T-cell (primary cell): ENCODE data around the gene QRICH2. TPM values are rescaled to one million over a fixed set of nuclear protein-coding genes. Genes with fewer than 3 reads are reported as not detected.
A peak's percentile ranks its signal among the peaks of the same experiment; 100 is the strongest.

ENCODE experiments used
- ATAC-seq, 4 experiments: fragments of 200-7000 bp in 3 of 4; fragments of 150-1000 bp in 1 of 4; cut with Tn5 transposase; replicated peaks in 1 of 4; 1 replicate in 3 of 4; 2 replicates in 1 of 4; pipeline ENCODE4 v1.10.0; 2021; ENCODE audit warnings: moderate library complexity in 3 of 4, mild to moderate bottlenecking in 2 of 4, moderate number of reproducible peaks in 1 of 4
- CTCF ChIA-PET, 2 donors: fragments of 300-600 bp; sonication (Branson Sonifier 250); formaldehyde crosslinking; loops; one replicate each; lab custom pipeline; 2022; ENCODE audit warnings: antibody characterized with exemption in 2 of 2; lab: Charles Lee
- POLR2A ChIA-PET, 2 donors: fragments of 300-600 bp; sonication (Branson Sonifier 250); formaldehyde crosslinking; loops; one replicate each; lab custom pipeline; 2022; ENCODE audit warnings: antibody characterized with exemption in 2 of 2; lab: Charles Lee
- DNase-seq, 35 experiments: peaks; one replicate each; pipeline versions ENCODE4 v3.0.0 to v3.0.0-alpha.2; 2013 to 2023
- H3K27ac ChIP-seq: one replicate; pipeline ENCODE4 v1.5.1; 2013; ENCODE audit warnings: low read length
- H3K27me3 ChIP-seq, 2 experiments: replicated peaks in 1 of 2; 1 replicate in 1 of 2; 2 replicates in 1 of 2; pipeline versions ENCODE4 v1.6.1 to v1.7.0; 2013; ENCODE audit warnings: low read length in 1 of 2, mixed read lengths in 1 of 2; ENCODE audit not compliant: control insufficient read depth in 2 of 2, insufficient read depth in 2 of 2; ENCODE audit errors: extremely low read depth in 1 of 2
- H3K36me3 ChIP-seq, 2 donors: 1 replicate in 1 of 2; 2 replicates in 1 of 2; pipeline versions ENCODE4 v1.6.1 to v1.7.0; 2013; ENCODE audit warnings: low read length in 1 of 2; ENCODE audit not compliant: control insufficient read depth in 2 of 2, insufficient read depth in 1 of 2; ENCODE audit errors: extremely low read depth in 1 of 2
- H3K4me1 ChIP-seq, 2 experiments: 1 replicate in 1 of 2; 2 replicates in 1 of 2; pipeline versions ENCODE4 v1.6.1 to v1.7.0; 2013; ENCODE audit warnings: low read length in 2 of 2, mixed read lengths in 1 of 2; ENCODE audit not compliant: insufficient read depth in 2 of 2, control insufficient read depth in 1 of 2; ENCODE audit errors: extremely low read depth in 1 of 2
- H3K4me3 ChIP-seq, 2 donors: 1 replicate in 1 of 2; 2 replicates in 1 of 2; pipeline versions ENCODE4 v1.5.1 to v1.7.0; 2013; ENCODE audit warnings: mild to moderate bottlenecking in 2 of 2, low read length in 1 of 2, moderate library complexity in 1 of 2; ENCODE audit not compliant: control insufficient read depth in 1 of 2; ENCODE audit errors: extremely low read depth in 1 of 2
- H3K9me3 ChIP-seq: 2 replicates; pipeline ENCODE4 v1.7.0; 2013
- H3K27ac Mint-ChIP-seq, 2 donors: one replicate each; pipeline ENCODE4 v1.8.0; 2020 to 2021; ENCODE audit warnings: mild to moderate bottlenecking in 2 of 2, mixed read lengths in 2 of 2
- H3K27me3 Mint-ChIP-seq, 2 donors: one replicate each; pipeline ENCODE4 v1.8.0; 2021 to 2022; ENCODE audit warnings: mixed read lengths in 2 of 2
- H3K36me3 Mint-ChIP-seq: one replicate; pipeline ENCODE4 v1.8.0; 2021; ENCODE audit warnings: mixed read lengths
- H3K4me1 Mint-ChIP-seq, 3 donors: one replicate each; pipeline ENCODE4 v1.8.0; 2020 to 2022; ENCODE audit warnings: mixed read lengths in 3 of 3, mild to moderate bottlenecking in 1 of 3
- H3K4me3 Mint-ChIP-seq, 3 donors: one replicate each; pipeline ENCODE4 v1.8.0; 2020 to 2022; ENCODE audit warnings: mild to moderate bottlenecking in 3 of 3, mixed read lengths in 3 of 3, moderate library complexity in 3 of 3
- H3K9me3 Mint-ChIP-seq, 3 donors: one replicate each; pipeline ENCODE4 v1.8.0; 2020 to 2022; ENCODE audit warnings: mixed read lengths in 3 of 3
- WGBS: methylation state at CpG from one replicate; pipeline ENCODE4 v1.1.5; 2013; ENCODE audit warnings: missing lambda C conversion rate; ENCODE audit not compliant: insufficient coverage; 5-methylcytosine and 5-hydroxymethylcytosine counted together
- total RNA-seq, 35 experiments: library from RNA in 6 of 35; stranded (reverse) in 6 of 35; fragments of 120-200 nt in 1 of 35; gene quantifications; one replicate each; pipeline versions ENCODE4 v1.2.1 to v1.2.4 and lab custom pipeline; 2013 to 2026

Gene QRICH2
- total RNA-seq, 5 donors from 2014 or later (not counting 1 experiment from before 2014, with no cell fraction given), result 3.0 to 4.3 (median 3.4) TPM

DNA sequence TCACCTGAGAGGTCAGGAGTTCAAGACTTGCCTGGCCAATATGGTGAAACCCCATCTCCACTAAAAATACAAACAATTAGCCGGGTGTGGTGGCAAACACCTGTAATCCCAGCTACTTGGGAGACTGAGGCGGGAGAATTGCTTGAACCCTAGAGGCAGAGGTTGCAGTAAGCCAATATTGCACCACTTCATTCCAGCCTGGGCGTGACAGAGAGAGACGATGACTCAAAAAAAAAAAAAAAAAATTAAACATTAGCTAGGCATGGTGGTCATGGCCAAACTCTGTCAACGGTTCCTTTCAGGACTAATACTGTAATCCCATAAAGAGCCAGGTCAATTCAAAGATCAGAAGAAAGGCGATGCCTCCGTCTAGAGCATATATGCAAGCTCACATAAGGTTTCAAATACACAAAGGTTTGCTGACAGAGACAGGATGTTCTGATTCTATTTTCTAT, 70.2 kb downstream of the QRICH2 start:
- H3K27me3 Mint-ChIP-seq, result no peaks in the 10 kb centered on the region
- Histone ChIP-seq H3K9me3 (no peaks in the 10 kb centered on the region), H3K4me3 (no peak overlapping the region), H3K27ac (no peak overlapping the region), H3K4me1 (peaks cover 15 to 30% of the 10 kb centered on the region in 2 experiments), H3K36me3 (no peaks in the 10 kb centered on the region), H3K27me3 (peaks cover 0 to 12% of the 10 kb centered on the region in 2 experiments)
- ChIA-PET POLR2A (interaction anchor here (0.6 to 1.3 kb wide), 6 partner anchors 17 to 55 kb away, joined by 3 to 7 read pairs (median 4); partner anchors contain the start of gene UBALD2 (in 1 of the 2)), CTCF (interaction anchor here (0.5 to 1.2 kb wide), 6 partner anchors 9 to 202 kb away, joined by 3 to 4 read pairs (median 3); no protein-coding TSS in a partner anchor)
- no peak for DNase-seq
- no peaks in the 10 kb centered on the region for H3K36me3 Mint-ChIP-seq
- peak overlapping the region; percentile 77 to 84 (median 77) for H3K4me3 Mint-ChIP-seq
- WGBS, result 72% methylated on average over 3 of the region's 7 CpGs
- ATAC-seq, result no peak
- H3K27ac Mint-ChIP-seq, result peak overlapping the region; percentile 91 to 92
- peaks cover 48 to 64% (median 49%) of the 10 kb centered on the region in 3 donors for H3K4me1 Mint-ChIP-seq
- no peaks in the 10 kb centered on the region for H3K9me3 Mint-ChIP-seq

GRCh38 chr17:76236603-76237002, 71.5 kb downstream of the QRICH2 start:
- CTCF ChIA-PET, result no interaction called here
- no peak overlapping the region for H3K4me3 Mint-ChIP-seq
- no peaks in the 10 kb centered on the region for H3K36me3 ChIP-seq

DNA sequence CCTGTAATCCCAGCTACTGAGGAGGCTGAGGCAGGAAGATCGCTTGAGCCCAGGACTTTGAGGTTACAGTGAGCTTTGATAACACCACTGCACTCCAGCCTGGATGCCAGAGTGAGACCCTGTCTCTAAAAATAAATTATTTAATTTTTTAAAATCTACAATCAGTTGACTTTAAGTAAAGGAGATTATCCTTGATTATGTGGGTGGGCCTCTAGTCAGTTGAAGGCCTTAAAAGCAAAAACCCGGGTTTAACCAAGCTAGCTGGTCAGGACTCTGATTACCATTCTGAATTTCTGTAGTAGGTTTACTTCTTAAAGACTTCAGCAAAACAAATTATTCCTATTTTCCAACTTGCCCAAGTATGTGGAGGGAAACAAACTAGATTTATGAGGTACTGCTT, 72.2 kb downstream of the QRICH2 start:
- ATAC-seq, result no peak
- H3K9me3 Mint-ChIP-seq, result no peaks in the 10 kb centered on the region
- peak overlapping the region; percentile 63 to 72 for H3K27ac Mint-ChIP-seq
- no peak overlapping the region for H3K4me3 Mint-ChIP-seq
- Histone ChIP-seq H3K4me1 (peaks cover 10 to 15% of the 10 kb centered on the region in 2 experiments), H3K27me3 (peaks cover 0 to 2% of the 10 kb centered on the region in 2 experiments), H3K4me3 (no peak overlapping the region), H3K36me3 (no peaks in the 10 kb centered on the region), H3K9me3 (no peaks in the 10 kb centered on the region), H3K27ac (no peak overlapping the region)
- DNase-seq, result no peak
- no peaks in the 10 kb centered on the region for H3K27me3 Mint-ChIP-seq
- H3K36me3 Mint-ChIP-seq, result peaks cover 4% of the 10 kb centered on the region
- peaks cover 41 to 55% (median 48%) of the 10 kb centered on the region in 3 donors for H3K4me1 Mint-ChIP-seq
- ChIA-PET POLR2A (no interaction called here), CTCF (interaction anchor here in 1 of 2 donors (0.5 kb wide), 1 partner anchor 137 kb away, joined by 8 read pairs; no protein-coding TSS in a partner anchor)
- no CpG with 5 or more reads among the region's 2 CpGs for WGBS

More at GRCh38 chr17:76236603-76237002, 71.5 kb downstream of the QRICH2 start:
- H3K27ac Mint-ChIP-seq, result peak overlapping the region; percentile 63 to 72
- H3K4me1 ChIP-seq, result peaks cover 15 to 23% of the 10 kb centered on the region in 2 experiments
- H3K27ac ChIP-seq, result no peak overlapping the region
- H3K9me3 ChIP-seq, result no peaks in the 10 kb centered on the region
- no peak overlapping the region for H3K4me3 ChIP-seq
- H3K36me3 Mint-ChIP-seq, result peaks cover 3% of the 10 kb centered on the region
- POLR2A ChIA-PET, result no interaction called here
- DNase-seq (no peak), ATAC-seq (no peak)
- no peaks in the 10 kb centered on the region for H3K9me3 Mint-ChIP-seq
- H3K27me3 ChIP-seq, result peaks cover 0 to 7% of the 10 kb centered on the region in 2 experiments
- no peaks in the 10 kb centered on the region for H3K27me3 Mint-ChIP-seq
- H3K4me1 Mint-ChIP-seq, result peaks cover 46 to 61% (median 52%) of the 10 kb centered on the region in 3 donors

GRCh38 chr17:76234354-76234679, 73.8 kb downstream of the QRICH2 start:
- H3K9me3 Mint-ChIP-seq, result no peaks in the 10 kb centered on the region
- ChIA-PET POLR2A (interaction anchor here in 1 of 2 donors (1.1 kb wide), 1 partner anchor 455 kb away, joined by 3 read pairs; a partner anchor contains a TSS), CTCF (no interaction called here)
- peaks cover 11% of the 10 kb centered on the region for H3K36me3 Mint-ChIP-seq
- ATAC-seq (no peak), DNase-seq (no peak)
- Histone ChIP-seq H3K4me1 (peaks cover 7% of the 10 kb centered on the region in 2 experiments), H3K27ac (no peak overlapping the region), H3K27me3 (no peaks in the 10 kb centered on the region), H3K4me3 (no peak overlapping the region), H3K9me3 (no peaks in the 10 kb centered on the region), H3K36me3 (no peaks in the 10 kb centered on the region)
- no peaks in the 10 kb centered on the region for H3K27me3 Mint-ChIP-seq
- H3K4me3 Mint-ChIP-seq, result peak overlapping the region in 1 of 3 donors; percentile 3
- WGBS, result no CpG with 5 or more reads among the region's 5 CpGs
- H3K27ac Mint-ChIP-seq, result peak overlapping the region; percentile 59 to 68
- H3K4me1 Mint-ChIP-seq, result peaks cover 48 to 64% (median 50%) of the 10 kb centered on the region in 3 donors

DNA sequence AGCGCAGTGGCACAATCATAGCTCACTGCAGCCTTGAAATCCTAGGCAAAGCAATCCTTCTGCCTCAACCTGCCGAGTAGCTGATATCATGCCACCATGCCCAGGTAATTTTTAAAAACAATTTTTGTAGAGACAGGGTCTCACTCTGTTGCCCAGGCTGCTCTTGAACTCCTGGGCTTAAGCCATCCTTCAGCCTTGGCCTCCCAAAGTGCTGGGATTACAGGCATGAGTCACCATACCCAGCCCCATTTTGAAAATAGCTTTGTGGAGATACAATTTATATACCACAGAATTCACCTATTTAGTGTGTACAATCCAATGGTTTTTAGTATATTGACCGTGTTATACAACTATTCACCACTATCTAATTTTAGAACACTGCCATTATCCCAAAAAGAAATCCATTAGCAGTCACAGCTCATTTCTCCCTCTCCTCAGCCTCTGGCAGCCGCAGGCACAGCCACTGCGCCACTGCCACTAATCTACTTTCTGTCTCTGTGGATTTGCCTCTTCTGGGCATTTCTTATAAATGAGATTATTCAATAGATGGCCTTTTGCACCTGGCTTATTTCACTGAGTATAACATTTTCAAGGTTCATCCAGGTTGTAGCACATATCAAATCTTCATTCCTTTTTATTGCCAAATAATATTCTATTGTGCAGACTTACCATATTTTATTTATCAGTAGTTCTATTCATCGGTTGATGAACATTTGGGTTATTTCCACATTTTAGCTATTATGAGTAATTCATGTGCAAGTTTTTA, 74.3 kb downstream of the QRICH2 start:
- peaks cover 47 to 64% (median 50%) of the 10 kb centered on the region in 3 donors for H3K4me1 Mint-ChIP-seq
- CTCF ChIA-PET, result no interaction called here
- POLR2A ChIA-PET, result interaction anchor here in 1 of 2 donors (0.6 to 1.1 kb wide), 2 partner anchors 42 to 454 kb away, joined by 3 to 6 read pairs; a partner anchor contains a TSS

GRCh38 chr17:76232342-76232741, 75.7 kb downstream of the QRICH2 start:
- ATAC-seq, result no peak
- no peaks in the 10 kb centered on the region for H3K4me1 ChIP-seq
- H3K9me3 Mint-ChIP-seq, result no peaks in the 10 kb centered on the region
- peaks cover 17% of the 10 kb centered on the region for H3K36me3 Mint-ChIP-seq
- peak overlapping the region; percentile 37 to 55 for H3K27ac Mint-ChIP-seq
- H3K36me3 ChIP-seq, result no peaks in the 10 kb centered on the region
- H3K27me3 ChIP-seq, result no peaks in the 10 kb centered on the region
- H3K4me3 Mint-ChIP-seq, result no peak overlapping the region
- no peak overlapping the region for H3K27ac ChIP-seq
- ChIA-PET CTCF (no interaction called here), POLR2A (interaction anchor here in 1 of 2 donors (0.6 kb wide), 1 partner anchor 87 kb away, joined by 3 read pairs; no protein-coding TSS in a partner anchor)
- peaks cover 41 to 56% (median 46%) of the 10 kb centered on the region in 3 donors for H3K4me1 Mint-ChIP-seq
- no peaks in the 10 kb centered on the region for H3K27me3 Mint-ChIP-seq
- DNase-seq, result no peak
- 100% methylated on average over 2 of the region's 2 CpGs for WGBS
- no peak overlapping the region for H3K4me3 ChIP-seq
- no peaks in the 10 kb centered on the region for H3K9me3 ChIP-seq

More for the DNA sequence above, 74.3 kb downstream of the QRICH2 start:
- Histone ChIP-seq H3K4me1 (peaks cover 2 to 3% of the 10 kb centered on the region in 2 experiments), H3K36me3 (no peaks in the 10 kb centered on the region), H3K4me3 (no peak overlapping the region), H3K27ac (no peak overlapping the region), H3K9me3 (no peaks in the 10 kb centered on the region), H3K27me3 (no peaks in the 10 kb centered on the region)
- Mint-ChIP-seq H3K36me3 (peaks cover 14% of the 10 kb centered on the region), H3K4me3 (no peak overlapping the region), H3K9me3 (no peaks in the 10 kb centered on the region), H3K27me3 (no peaks in the 10 kb centered on the region), H3K27ac (peak overlapping the region; percentile 63 to 68)
- ATAC-seq (no peak), DNase-seq (no peak)
- 95% methylated on average over 2 of the region's 6 CpGs for WGBS
